Astrocyte (in vitro differentiated cells and primary cell): ENCODE measurements around the gene MPP3.

Experiments used
- EZH2 ChIP-seq: IDR thresholded peaks from 2 replicates; pipeline ENCODE4 v1.6.1; 2012; ENCODE audit warnings: mild to moderate bottlenecking, low read length, inconsistent platforms; ENCODE audit not compliant: insufficient read depth
- TF ChIP-seq, protein P1 (sequence below): IDR thresholded peaks from 2 replicates; pipeline ENCODE4 v1.5.1; 2011; ENCODE audit warnings: low read depth, mild to moderate bottlenecking, inconsistent platforms, low read length, moderate library complexity; ENCODE audit not compliant: insufficient read depth

GRCh38 chr17:43853546-43853945 lies 20.6 kb upstream of the MPP3 start:
- no peak for TF ChIP-seq EZH2
- TF ChIP-seq, protein P1, sequence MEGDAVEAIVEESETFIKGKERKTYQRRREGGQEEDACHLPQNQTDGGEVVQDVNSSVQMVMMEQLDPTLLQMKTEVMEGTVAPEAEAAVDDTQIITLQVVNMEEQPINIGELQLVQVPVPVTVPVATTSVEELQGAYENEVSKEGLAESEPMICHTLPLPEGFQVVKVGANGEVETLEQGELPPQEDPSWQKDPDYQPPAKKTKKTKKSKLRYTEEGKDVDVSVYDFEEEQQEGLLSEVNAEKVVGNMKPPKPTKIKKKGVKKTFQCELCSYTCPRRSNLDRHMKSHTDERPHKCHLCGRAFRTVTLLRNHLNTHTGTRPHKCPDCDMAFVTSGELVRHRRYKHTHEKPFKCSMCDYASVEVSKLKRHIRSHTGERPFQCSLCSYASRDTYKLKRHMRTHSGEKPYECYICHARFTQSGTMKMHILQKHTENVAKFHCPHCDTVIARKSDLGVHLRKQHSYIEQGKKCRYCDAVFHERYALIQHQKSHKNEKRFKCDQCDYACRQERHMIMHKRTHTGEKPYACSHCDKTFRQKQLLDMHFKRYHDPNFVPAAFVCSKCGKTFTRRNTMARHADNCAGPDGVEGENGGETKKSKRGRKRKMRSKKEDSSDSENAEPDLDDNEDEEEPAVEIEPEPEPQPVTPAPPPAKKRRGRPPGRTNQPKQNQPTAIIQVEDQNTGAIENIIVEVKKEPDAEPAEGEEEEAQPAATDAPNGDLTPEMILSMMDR: no peak
